ENCODE data around the gene AOX1. TPM values are rescaled to one million over a fixed set of nuclear protein-coding genes. Genes with fewer than 3 reads are reported as not detected.

Gene AOX1
- total and polyA plus RNA-seq, 2 of the 8 experiments (the other 6 are each of a cell fraction or from before 2014, with no cell fraction given): 5.6 to 8.3 TPM

DNA sequence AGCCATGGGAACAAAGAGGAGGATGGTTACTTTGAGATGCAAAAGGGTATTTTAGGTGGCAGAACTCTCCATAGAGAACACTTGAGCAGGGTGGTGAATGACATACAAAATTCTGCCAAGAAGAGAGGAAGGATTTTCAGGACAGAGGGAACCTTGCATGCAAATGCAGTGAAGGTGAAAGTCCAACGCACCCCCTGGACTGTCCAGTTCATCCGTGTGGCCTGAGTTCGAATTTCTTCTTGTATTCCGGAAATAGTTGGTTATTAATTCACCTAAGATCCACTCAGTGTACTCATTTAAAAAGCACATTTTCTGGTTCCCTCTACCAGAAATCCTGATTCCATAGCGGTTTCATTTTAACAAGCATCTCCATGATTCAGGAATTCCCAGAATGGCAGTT, 5.5 kb downstream of the AOX1 start:
- CTCF ChIA-PET (ENCODE audit: partially characterized antibody): interaction anchor here (0.6 to 1.5 kb wide), 4 partner anchors 11 to 13 kb away, joined by 3 read pairs; no protein-coding TSS in a partner anchor
- H4K20me1 ChIP-seq (replicated peaks in 1 of 2; ENCODE audit: control insufficient read depth in 1 of 2, insufficient read depth in 2 of 2, low read length in 2 of 2): no peaks in the 10 kb centered on the region
- no peak overlapping the region for H2AK5ac ChIP-seq (ENCODE audit: low read depth, low read length)
- no peak for FAIRE-seq
- no peak overlapping the region for H4K8ac ChIP-seq (ENCODE audit: extremely low read depth, insufficient read depth, low read length)
- H2BK20ac ChIP-seq (ENCODE audit: low read length): no peak overlapping the region
- no peaks in the 10 kb centered on the region for H3K79me2 ChIP-seq (ENCODE audit: control insufficient read depth in 1 of 2, insufficient read depth in 2 of 2, low read length in 2 of 2)
- peaks cover 0 to 4% (median 1%) of the 10 kb centered on the region in 4 experiments; a peak in 1 of 7 replicates for H3K4me1 ChIP-seq (replicated peaks in 1 of 4; ENCODE audit: control insufficient read depth in 3 of 4, insufficient read depth in 4 of 4, low read length in 3 of 4)
- no peak overlapping the region for H4K5ac ChIP-seq (ENCODE audit: insufficient read length, low read depth, low read length)
- no peak overlapping the region for H2BK5ac ChIP-seq (ENCODE audit: low read depth, low read length)
- H3K79me1 ChIP-seq (ENCODE audit: low read depth, low read length): no peaks in the 10 kb centered on the region
- WGBS, 2 experiments (ENCODE audit: extremely low coverage in 1 of 2, insufficient coverage in 1 of 2, insufficient read length in 1 of 2, insufficient replicate concordance in 2 of 2, low coverage in 1 of 2, low lambda C conversion rate in 2 of 2, missing lambda C conversion rate in 1 of 2): 89% methylated on average over 5 of the region's 5 CpGs; no CpG with 5 or more reads in 1 of the 2 experiments
- H3K9me3 ChIP-seq (ENCODE audit: insufficient read depth in 2 of 2, low read depth in 1 of 2, low read length in 1 of 2): no peaks in the 10 kb centered on the region
- H3K4me2 ChIP-seq (ENCODE audit: insufficient read depth in 1 of 2, low read depth in 2 of 2, low read length in 2 of 2): no peak overlapping the region
- no peak overlapping the region for H2AFZ ChIP-seq (ENCODE audit: low read length)
- peaks cover 0 to 13% (median 7%) of the 10 kb centered on the region in 4 experiments; a peak in 6 of 7 replicates for H3K27me3 ChIP-seq (replicated peaks in 1 of 4; ENCODE audit: control insufficient read depth in 3 of 4, extremely low read depth in 1 of 4, insufficient read depth in 3 of 4, low read length in 3 of 4)
- no peak overlapping the region for H2BK15ac ChIP-seq (ENCODE audit: low read length)
- no peak overlapping the region for H3K14ac ChIP-seq (ENCODE audit: insufficient read length)
- POLR2A ChIA-PET (ENCODE audit: partially characterized antibody): no interaction called here
- DNase-seq (ENCODE audit: low read depth in 1 of 2, low spot score in 2 of 2): no peak
- TF ChIP-seq ASH2L (IDR thresholded peaks at IDR 0.05; ENCODE audit: low read length) (no peak), SUZ12 (IDR thresholded peaks at IDR 0.05; ENCODE audit: low read length) (no peak), FOSL1 (IDR thresholded peaks at IDR 0.05; ENCODE audit: insufficient read depth, low read depth, low read length) (no peak), BRCA1 (IDR thresholded peaks at IDR 0.05; ENCODE audit: low read depth, low read length) (no peak), SP4 (IDR thresholded peaks at IDR 0.05; ENCODE audit: low read length) (no peak), TAF1 (IDR thresholded peaks at IDR 0.05; ENCODE audit: low read depth, low read length) (no peak), RBBP5 (IDR thresholded peaks at IDR 0.05; ENCODE audit: borderline replicate concordance, low read depth, low read length) (no peak), CTBP2 (IDR thresholded peaks at IDR 0.05; ENCODE audit: borderline replicate concordance, insufficient read depth, insufficient read length, low read length) (no peak), POLR2AphosphoS5 (IDR thresholded peaks at IDR 0.05; ENCODE audit: low read depth, low read length) (no peak), BCL11A (IDR thresholded peaks at IDR 0.05; ENCODE audit: low read depth in 2 of 2, low read length in 2 of 2) (no peak), JUN (IDR thresholded peaks at IDR 0.05; ENCODE audit: low read depth, low read length) (no peak), PHF8 (conservative IDR thresholded peaks at IDR 0.05; ENCODE audit: low read depth, low read length) (no peak), SP2 (IDR thresholded peaks at IDR 0.05; ENCODE audit: low read length) (no peak)
- no peak overlapping the region for H2BK120ac ChIP-seq (replicated peaks; ENCODE audit: low read depth, low read length)
- H3K4ac ChIP-seq (replicated peaks; ENCODE audit: insufficient read length, low read depth, low read length): no peak overlapping the region
- H3K56ac ChIP-seq (replicated peaks; ENCODE audit: insufficient read length, low read depth, low read length): no peak overlapping the region
- no peak overlapping the region for H3K23ac ChIP-seq (ENCODE audit: insufficient read length)
- H3K18ac ChIP-seq (ENCODE audit: extremely low read depth, low read length): no peak overlapping the region
- H3K27ac ChIP-seq (ENCODE audit: low read depth, low read length): no peak overlapping the region
- no peak overlapping the region for H3K4me3 ChIP-seq (ENCODE audit: extremely low read depth in 1 of 4, insufficient read depth in 2 of 4, low read depth in 3 of 4, low read length in 4 of 4)
- H3K36me3 ChIP-seq (ENCODE audit: control insufficient read depth in 2 of 4, insufficient read depth in 4 of 4, low read length in 3 of 4): no peaks in the 10 kb centered on the region
- H2BK12ac ChIP-seq (ENCODE audit: low read depth, low read length): no peak overlapping the region
- no peak overlapping the region for H4K91ac ChIP-seq (replicated peaks; ENCODE audit: insufficient read length, low read length)
- H3K23me2 ChIP-seq (ENCODE audit: low read depth, low read length): peaks cover 4% of the 10 kb centered on the region
- no peak overlapping the region for H3K9ac ChIP-seq (replicated peaks in 1 of 4; ENCODE audit: extremely low read depth in 1 of 4, low read depth in 3 of 4, low read length in 3 of 4)
